RWPE2 (cell line): ENCODE data around the gene LRIG3.

Experiments used
- ATAC-seq: fragments of 200-7000 bp; cut with Tn5 transposase; 3 replicates; pipeline ENCODE4 v1.9.1; 2021; ENCODE audit warnings: low read depth
- DNase-seq: peaks from one replicate; pipeline ENCODE4 v3.0.0-alpha.2; 2020; ENCODE audit warnings: low spot score
- H3K27ac ChIP-seq: fragments of 450-650 bp; 2 replicates; pipeline ENCODE4 v1.5.1; 2017; ENCODE audit warnings: mild to moderate bottlenecking; ENCODE audit not compliant: poor library complexity, severe bottlenecking
- H3K27me3 ChIP-seq: fragments of 250-450 bp; sonication (Bioruptor Pico); 2 replicates; pipeline ENCODE4 v1.5.1; 2021; ENCODE audit warnings: mild to moderate bottlenecking, moderate library complexity; ENCODE audit not compliant: insufficient read depth, poor library complexity, severe bottlenecking
- H3K36me3 ChIP-seq: fragments of 250-450 bp; sonication (Bioruptor Pico); 2 replicates; pipeline ENCODE4 v1.5.1; 2020; ENCODE audit warnings: low read depth, mild to moderate bottlenecking, moderate library complexity
- H3K4me1 ChIP-seq: fragments of 250-450 bp; sonication (Bioruptor Pico); 2 replicates; pipeline ENCODE4 v1.5.1; 2021; ENCODE audit warnings: mild to moderate bottlenecking, moderate library complexity; ENCODE audit not compliant: insufficient read depth, poor library complexity, severe bottlenecking
- H3K4me3 ChIP-seq: fragments of 250-450 bp; sonication (Bioruptor Pico); 2 replicates; pipeline ENCODE4 v1.5.1; 2021; ENCODE audit warnings: mild to moderate bottlenecking, moderate library complexity; ENCODE audit not compliant: severe bottlenecking
- H3K9me3 ChIP-seq: fragments of 250-450 bp; sonication (Bioruptor Pico); 2 replicates; pipeline ENCODE4 v1.5.1; 2021; ENCODE audit warnings: mild to moderate bottlenecking, moderate library complexity; ENCODE audit not compliant: severe bottlenecking
- CTCF ChIP-seq: fragments of 450-650 bp; IDR thresholded peaks from one replicate; pipeline ENCODE4 v1.5.1; 2017; ENCODE audit warnings: mild to moderate bottlenecking, moderate library complexity; ENCODE audit not compliant: poor library complexity, severe bottlenecking

LRIG3 gene

DNA sequence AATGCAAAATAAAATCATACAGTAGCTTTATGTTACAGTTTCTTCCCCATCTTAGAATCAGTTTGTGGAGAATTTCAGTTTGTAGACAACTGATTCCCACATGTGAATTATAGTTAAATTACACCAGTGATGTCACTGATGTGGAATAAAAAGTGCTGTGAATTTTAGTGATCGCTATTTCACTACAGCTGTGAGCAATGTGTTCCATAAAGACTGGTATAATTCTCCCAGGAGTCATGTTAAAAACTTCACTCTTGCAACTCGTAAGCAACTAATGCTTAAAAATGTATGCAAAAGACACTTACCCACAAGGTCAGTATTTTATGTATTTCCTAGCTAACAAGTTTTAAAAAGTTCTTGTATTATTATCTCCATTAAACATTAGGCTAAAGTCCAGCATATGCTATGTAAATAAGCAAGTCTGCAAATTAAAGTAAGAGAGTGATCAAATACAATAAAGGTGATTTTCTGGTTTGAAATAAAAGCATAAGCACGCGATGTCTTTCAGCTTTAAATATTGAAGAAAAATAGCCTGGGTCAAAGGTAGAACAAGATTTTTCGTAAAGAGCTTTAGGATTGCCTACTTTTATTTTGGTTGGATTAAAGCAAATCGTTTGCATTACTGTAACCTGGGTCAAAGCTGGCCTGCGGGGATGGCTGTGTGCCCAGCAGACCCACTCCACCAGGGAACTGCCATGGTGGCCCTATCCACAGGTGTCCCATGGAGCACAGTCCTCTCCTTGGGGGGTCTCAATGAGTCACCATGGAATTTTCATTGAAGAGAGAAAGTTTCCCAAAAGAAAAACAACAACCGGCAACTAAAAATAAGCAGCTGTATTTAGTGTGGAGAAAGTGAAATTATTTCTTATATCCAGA lies 12.7 kb upstream of the LRIG3 start:
- DNase-seq (no peak), ATAC-seq (no peak)
- TF ChIP-seq CTCF = no peak
- no peaks in the 10 kb centered on the region for H3K4me1 ChIP-seq
- H3K36me3 ChIP-seq = no peaks in the 10 kb centered on the region
- no peak overlapping the region for H3K27ac ChIP-seq
- no peaks in the 10 kb centered on the region for H3K27me3 ChIP-seq
- peaks cover 2% of the 10 kb centered on the region for H3K9me3 ChIP-seq
- H3K4me3 ChIP-seq = no peak overlapping the region

- Histone ChIP-seq H3K9me3 (peaks cover 2% of the 10 kb centered on the region), H3K4me3 (no peak overlapping the region), H3K4me1 (no peaks in the 10 kb centered on the region), H3K27ac (no peak overlapping the region), H3K36me3 (no peaks in the 10 kb centered on the region), H3K27me3 (no peaks in the 10 kb centered on the region)
- TF ChIP-seq CTCF = no peak
- DNase-seq = no peak
- no peak for ATAC-seq
These were observed 11.2 kb upstream of the LRIG3 start for GRCh38 chr12:58931518-58931917.

DNA sequence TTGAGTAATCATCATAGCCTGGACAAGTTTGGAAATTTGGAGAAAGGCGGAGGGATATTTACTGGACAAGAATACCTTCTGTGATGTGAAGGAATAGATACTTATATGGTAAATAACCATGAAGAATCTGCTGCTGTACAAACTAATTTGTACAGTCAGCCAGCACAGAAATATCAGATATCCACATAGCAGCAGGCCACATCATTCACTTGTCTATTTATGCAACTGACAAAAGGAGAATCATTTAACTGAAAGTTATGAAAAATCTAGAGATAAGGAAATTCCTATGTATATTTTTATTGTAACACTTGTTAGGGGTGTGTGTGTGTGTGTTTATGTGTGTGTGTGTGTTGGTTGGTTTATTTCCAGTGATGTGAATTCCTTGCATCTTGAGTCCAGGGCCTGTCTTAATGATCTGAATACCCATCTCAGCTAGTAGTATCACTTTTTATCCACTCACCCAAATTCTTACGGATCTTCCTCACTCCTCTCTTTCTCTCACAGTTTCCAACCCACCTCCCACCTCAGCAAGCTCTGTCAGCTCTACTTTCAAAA lies 10.5 kb upstream of the LRIG3 start:
- no peak for ATAC-seq
- no peak for DNase-seq
- Histone ChIP-seq H3K27me3 (no peaks in the 10 kb centered on the region), H3K9me3 (peaks cover 2% of the 10 kb centered on the region), H3K27ac (no peak overlapping the region), H3K36me3 (no peaks in the 10 kb centered on the region), H3K4me3 (no peak overlapping the region), H3K4me1 (no peaks in the 10 kb centered on the region)
- TF ChIP-seq CTCF = no peak

- Histone ChIP-seq H3K9me3 (peaks cover 2% of the 10 kb centered on the region), H3K36me3 (no peaks in the 10 kb centered on the region), H3K4me1 (peaks cover 11% of the 10 kb centered on the region), H3K27ac (no peak overlapping the region), H3K4me3 (no peak overlapping the region), H3K27me3 (no peaks in the 10 kb centered on the region)
- no peak for TF ChIP-seq CTCF
- ATAC-seq (no peak), DNase-seq (no peak)
These were observed 6.8 kb upstream of the LRIG3 start for GRCh38 chr12:58927120-58927519.

DNA sequence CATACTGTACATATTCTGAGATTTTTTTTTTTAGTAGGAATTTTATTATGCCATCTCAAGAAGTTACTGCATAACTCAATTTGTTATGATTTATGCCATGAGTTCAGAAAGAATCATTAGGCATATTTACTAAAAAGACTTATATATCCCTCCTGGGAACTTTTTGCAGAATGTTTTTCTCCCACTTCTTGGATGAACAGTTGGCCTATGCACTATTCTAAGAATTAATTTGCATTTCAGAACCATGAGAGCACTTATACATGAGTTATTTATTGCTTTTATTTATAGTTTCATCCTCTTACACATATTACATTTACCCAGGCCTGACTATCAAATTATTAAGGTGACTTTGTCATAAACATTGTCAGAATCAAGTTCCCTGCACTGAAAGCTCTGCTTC lies 6.3 kb upstream of the LRIG3 start:
- TF ChIP-seq CTCF = no peak
- Histone ChIP-seq H3K9me3 (peaks cover 2% of the 10 kb centered on the region), H3K27ac (no peak overlapping the region), H3K4me3 (no peak overlapping the region), H3K36me3 (no peaks in the 10 kb centered on the region), H3K4me1 (peaks cover 11% of the 10 kb centered on the region), H3K27me3 (no peaks in the 10 kb centered on the region)
- DNase-seq (no peak), ATAC-seq (no peak)
